ENCODE results near the gene ZMYND19.

GRCh38 chr9:137615387-137615871 lies 25.1 kb upstream of the ZMYND19 start:
- TF ChIP-seq CTCF (IDR thresholded peaks at IDR 0.05) (no peak), POLR2A (IDR thresholded peaks at IDR 0.05) (no peak)

All from adrenal gland (tissue), 5 donors.